ENCODE data around the gene TNFRSF11A.

The TNFRSF11A gene

DNA sequence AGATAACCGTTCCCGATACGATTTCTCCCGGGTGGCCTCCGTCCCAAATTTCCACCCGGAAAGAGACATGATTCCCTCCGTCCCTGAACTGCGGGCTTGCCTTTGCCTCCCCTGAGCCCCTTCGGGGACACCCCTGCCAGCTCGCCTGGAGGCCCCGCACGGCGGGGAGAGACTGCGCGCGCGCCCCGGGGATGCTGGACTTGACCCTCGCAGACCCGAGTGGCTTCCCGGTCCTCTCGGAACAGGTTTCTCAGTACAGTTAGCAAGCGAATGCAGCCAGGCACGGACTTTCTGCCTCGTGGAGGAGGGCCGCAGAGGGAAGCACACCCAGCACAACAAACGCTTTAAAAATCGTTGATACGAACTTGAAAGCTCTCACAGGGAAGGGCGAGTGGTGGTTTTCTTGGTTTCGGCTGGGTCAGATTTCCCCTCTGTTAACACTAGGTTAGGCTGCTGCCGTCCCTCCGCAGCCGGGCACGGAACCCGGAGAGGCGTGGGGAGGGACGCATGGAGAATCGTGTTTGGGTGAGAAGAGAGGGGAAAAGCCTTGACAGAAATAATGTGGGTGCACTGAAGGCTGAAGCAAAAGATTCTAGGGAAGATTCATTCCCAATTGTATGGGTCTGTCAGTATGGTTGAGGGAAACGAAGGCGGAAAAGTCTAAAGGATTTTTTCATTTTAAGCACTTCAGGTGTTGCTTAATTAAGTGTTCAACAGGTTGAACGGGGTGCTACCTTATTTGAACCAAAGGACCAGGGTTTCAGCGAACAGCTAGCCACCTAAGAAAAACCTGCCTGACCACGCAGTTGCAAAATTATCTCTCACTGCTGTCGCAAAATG lies 916 bp downstream of the TNFRSF11A start:
- DNase-seq (ENCODE audit: low read depth, low spot score) = no peak

DNA sequence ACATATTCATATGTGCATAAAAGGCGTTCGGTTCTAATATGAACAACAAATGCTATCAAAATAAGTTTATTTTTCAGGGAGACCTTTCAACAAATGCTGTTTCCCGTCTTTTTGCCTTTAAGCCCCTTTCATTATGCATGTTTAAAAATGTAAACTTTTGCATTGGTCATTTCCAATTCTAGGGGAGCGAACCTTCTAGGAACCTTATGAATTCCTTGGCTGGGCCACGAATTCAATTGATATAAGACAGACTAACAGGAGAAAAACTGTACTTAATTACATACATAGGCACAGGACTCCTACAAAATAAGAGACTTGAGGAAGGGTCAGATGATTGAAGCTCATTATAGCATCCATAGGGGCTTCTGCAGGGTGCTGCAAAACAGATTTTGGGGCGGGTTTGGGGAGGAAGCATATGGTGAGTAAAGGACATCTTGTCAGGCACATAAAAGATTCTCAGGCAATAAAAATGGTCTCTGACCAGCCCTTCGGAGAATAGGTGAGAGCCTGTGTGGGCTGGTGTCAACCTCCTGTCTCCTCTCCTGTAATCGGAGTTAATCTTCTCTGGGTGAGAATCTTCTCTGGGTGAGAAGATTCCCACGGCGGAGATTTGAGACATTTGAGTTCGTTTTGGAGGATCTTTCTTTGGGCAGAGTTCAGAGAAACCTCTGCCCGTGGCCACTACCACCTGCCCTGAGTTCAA lies 1.7 kb downstream of the TNFRSF11A start:
- DNase-seq (ENCODE audit: low read depth, low spot score) = no peak

- DNase-seq (ENCODE audit: low read depth, low spot score) = no peak
Measured at GRCh38 chr18:62327977-62328376, 2.9 kb downstream of the TNFRSF11A start.

DNA sequence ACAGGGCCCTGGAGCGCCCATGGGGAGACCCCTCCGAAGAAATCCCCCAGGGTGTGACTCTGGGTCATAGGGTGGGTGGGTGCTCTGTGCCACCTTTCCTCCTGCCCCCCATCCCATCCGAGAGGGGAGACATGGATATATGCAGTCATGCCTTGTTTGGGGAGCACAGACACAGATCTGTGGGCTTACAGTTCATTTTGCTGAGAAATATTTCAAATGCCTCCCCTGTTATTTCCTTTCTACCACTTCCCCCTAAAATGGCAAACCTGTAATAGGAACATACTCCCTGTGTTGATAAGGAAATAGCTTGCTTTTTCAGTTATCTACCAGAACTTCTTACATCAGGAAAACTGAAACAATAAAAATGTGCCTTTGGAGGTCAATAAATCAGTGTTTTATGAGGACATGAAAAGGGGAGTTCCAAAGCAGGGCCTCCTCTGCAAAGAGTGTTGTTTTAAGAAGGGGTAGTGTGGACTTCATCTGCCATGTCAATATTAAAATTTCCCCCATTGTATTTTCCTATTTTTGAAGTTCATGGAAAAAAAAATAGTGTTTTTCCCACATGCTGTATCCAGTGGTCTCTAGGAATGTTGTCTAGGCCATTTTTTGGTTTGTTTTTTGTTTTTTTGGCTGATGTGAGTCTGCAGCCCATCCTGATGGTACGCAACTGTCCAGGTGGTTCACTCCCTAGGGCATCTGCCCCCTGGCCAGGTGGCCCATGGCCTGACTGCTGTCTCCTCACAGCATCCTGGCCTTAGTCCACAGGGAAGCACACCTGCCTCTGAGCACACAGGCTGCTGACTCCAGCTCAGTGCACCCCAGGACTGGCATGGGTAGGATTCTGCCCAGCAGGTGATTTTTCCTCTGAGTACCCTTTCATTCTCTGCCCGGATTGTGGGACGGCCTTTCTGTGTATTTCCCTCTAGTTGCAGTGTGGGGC lies 3.7 kb downstream of the TNFRSF11A start:
- DNase-seq (ENCODE audit: low read depth, low spot score) = no peak

DNA sequence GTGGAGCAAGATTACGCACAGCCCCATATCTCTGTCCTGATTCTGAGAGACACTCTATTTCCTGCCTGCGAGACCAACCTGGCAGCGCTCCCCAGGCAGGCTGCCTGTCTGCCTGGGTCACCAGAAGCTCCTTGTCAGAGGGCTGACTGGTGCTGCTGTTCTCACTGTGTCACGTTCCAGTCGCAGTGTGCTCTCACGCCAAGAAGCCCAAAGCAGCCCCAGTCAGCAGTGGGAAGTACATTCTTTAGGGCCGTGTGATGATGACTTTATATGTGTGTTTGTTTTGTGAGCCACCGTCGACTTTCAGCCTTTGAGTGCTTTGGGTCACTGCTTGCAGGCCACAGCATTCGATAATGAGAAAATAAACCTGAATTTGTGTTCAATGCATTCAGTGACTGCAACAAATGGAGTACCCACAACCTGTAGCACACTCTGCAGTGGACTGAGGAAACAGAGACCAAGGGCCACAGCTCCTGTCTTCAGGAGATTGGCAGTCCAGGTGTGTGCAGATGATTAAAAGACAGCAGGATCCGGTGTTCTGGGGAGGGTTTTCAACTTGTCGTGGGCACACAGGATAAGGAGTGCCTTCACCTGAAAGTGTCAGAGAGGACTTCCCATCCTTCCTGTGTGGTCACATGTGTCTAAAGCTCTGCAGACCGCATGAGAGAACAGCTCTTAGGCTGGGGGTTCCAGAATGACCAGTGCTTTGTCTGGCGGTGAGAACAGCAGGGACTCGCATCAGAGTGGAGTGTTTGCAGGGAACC lies 4.8 kb downstream of the TNFRSF11A start:
- no peak for DNase-seq (ENCODE audit: low read depth, low spot score)

DNA sequence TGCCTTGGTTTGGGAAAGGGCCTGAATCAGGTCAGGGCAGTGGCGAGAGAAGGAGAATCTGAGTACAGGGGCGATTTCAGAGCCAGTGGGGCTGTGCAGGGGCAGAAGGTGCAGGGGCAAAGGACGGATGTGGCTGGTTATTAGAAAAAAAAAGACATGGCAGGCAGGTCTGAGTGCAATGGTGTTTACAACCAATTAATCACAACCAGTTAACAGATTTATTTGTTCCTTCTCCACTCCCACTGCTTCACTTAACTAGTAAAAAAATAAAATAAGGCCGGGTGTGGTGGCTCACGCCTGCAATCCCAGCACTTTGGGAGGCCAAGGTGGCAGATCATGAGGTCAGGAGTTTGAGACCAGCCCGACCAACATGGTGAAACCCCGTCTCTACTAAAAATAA lies 5.5 kb downstream of the TNFRSF11A start:
- no peak for DNase-seq (ENCODE audit: low read depth, low spot score)

GRCh38 chr18:62331581-62332356 lies 6.7 kb downstream of the TNFRSF11A start:
- no peak for DNase-seq (ENCODE audit: low read depth, low spot score)

DNA sequence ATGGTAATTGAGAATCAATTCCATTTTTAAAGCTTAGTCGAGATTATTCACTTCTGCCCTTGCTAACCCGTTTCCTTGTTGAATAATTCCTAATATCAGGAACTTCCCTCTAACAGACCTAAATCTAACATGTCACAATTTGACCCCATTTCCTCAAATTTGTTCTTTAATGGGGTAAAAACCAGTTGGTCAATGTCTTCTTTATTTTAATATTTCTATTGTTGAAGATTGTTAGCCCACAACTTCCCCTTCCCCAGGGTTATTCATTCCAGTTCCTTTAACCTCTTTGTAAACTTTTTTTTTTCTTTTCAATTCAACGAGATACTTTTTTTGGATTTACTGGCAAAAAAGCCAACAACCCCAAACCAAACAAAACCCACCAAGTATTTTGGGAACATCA lies 7.3 kb downstream of the TNFRSF11A start:
- DNase-seq (ENCODE audit: low read depth, low spot score) = no peak

DNA sequence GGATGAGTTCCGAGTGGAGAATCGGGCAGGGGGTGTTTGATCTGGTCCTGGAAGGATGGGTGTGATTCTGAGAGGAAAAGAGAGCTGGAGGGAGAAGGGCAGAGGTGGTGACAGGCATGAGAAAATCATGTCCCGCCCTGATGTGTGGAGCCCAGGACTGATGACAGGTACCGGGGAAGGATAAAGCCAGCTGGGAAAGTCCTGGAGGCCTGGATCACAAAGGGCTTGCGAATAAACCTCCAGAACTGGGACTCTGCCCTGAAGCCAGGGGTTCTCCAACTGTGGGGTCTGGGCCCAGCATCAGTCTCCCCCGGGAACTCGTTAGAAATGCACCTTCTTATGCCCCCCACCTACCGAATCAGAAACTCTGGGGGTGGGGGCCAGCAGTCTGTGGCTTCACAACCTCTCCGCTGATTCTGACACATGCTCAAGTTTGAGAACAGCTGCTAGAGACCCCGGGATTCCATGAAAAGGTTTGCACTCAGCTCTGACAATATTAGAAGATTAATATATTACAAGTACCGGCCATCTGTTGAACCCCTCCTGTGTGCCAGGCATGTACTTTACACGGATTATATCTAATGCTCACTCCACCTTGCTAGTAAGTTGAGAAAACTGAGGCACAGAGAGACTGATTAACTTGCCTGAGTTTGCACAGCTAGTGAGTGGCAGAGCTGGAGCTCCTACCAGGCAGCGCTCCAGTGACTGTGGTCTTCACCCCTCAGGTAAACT lies 8.0 kb downstream of the TNFRSF11A start:
- DNase-seq (ENCODE audit: low read depth, low spot score) = no peak

GRCh38 chr18:62334120-62334519 lies 9.0 kb downstream of the TNFRSF11A start:
- DNase-seq (ENCODE audit: low read depth, low spot score) = no peak

DNA sequence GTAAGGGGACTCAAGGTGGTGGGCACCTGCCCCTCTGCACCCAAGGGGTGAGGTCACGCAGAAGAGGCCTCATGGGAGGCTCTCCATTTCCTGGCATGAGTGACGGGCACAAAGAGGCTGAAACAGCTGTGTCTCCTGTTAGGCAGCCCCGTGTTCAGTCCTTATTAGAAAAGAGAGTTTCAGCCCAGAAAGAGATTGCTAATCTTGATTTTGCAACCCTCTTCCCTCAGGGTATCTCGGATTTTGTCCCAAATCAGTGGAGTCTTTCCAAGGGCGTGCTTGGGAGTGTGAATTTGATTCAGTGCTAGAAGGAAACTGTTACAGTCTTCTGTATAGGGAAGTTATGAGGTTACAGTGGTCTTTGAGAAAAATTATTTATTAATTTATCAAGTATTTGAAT lies 10.4 kb downstream of the TNFRSF11A start:
- no peak for DNase-seq (ENCODE audit: low read depth, low spot score)

- DNase-seq (ENCODE audit: low read depth, low spot score) = no peak
Measured at GRCh38 chr18:62336618-62337017, 11.5 kb downstream of the TNFRSF11A start.

- no peak for DNase-seq (ENCODE audit: low read depth, low spot score)
Measured at GRCh38 chr18:62337336-62337735, 12.2 kb downstream of the TNFRSF11A start.

DNA sequence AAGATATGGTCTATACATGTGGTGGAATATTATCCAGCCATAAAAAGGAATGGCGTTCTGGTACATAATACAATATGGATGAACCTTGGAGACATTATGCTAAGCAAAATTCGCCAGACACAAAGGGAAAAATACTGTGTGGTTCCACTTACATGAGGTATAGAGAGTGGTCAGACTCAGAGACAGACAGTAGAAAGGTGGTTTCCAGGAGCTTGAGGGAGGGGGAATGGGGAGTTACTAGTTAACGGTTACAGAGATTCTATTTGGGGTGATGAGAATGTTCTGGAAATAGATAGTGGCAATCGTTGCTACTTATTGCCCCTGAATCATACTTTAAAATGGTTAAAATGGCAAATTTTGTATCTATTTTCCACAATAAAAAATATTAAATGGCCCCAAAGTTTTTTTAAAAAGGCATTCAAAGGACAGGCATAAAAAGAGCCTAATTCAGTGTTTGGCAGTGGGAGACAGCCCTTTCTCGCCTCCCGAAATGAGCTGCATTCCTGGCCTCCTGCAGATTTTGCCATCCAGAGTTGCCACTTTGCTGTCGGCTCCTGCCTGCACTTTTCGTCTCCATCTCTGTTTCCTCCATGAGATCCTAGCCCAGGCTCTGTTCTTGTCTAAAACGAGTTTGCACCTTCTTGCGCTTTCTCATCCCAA lies 13.5 kb downstream of the TNFRSF11A start:
- no peak for DNase-seq (ENCODE audit: low read depth, low spot score)

DNA sequence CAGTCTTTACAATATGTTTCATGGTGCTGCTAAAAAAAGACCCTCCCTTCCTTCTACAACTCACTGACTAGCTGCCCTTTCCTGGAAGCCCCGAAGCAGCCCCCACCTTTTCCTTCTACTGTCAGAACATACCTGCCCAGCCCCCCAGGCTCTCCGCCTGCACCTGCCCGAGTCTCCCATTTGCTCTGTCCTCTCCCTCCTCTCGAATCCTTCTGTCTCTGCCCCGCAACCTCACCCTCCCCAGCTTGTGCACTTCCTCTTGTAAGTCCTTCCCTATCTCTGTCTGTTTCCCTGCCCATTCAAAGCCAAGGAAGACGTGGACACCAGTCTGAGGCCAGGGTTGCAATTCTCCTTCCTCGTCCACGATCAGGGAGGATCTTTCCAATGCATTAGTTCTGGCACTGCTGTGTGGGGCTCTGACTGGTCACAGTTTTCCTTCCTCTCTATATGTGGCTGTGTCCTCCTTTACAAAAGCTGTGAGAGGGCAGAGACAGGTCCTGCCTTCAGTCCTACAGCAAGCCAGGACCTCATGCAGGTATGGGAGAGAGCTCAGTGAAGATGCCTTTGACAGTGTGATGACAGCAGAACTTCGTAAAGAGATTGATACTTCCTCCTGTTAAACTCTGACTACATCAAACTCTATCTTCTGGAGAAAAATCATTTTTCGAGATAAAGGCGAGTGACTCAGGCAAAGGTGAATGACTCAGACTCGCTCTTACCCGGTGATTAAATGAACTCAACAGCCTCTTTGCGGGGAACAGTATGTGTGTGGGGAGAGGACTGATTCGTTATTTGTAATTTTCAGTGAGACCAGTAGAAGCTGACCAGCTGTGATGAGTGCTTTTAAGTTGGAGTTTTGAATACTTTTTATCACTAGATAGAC lies 14.2 kb downstream of the TNFRSF11A start:
- DNase-seq (ENCODE audit: low read depth, low spot score) = no peak

DNA sequence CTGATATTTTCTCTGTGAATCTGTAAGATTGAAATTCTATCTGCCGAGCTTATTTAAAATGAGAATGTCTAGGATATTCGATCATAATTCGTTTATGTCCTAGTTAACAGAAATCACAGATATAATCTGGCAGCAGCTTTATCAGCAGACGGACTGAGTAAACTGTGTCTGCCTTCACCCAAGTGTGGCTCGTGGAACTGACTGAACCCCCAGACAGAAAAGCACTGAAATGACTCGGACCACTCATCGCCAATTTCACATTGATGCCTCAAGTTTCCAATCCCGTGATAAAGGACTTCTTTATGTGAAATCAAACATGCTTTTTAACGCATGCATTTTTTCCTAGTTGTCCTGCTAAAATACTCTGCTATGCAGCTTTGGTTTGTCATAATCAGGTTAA lies 15.9 kb downstream of the TNFRSF11A start:
- no peak for DNase-seq (ENCODE audit: low read depth, low spot score)

DNA sequence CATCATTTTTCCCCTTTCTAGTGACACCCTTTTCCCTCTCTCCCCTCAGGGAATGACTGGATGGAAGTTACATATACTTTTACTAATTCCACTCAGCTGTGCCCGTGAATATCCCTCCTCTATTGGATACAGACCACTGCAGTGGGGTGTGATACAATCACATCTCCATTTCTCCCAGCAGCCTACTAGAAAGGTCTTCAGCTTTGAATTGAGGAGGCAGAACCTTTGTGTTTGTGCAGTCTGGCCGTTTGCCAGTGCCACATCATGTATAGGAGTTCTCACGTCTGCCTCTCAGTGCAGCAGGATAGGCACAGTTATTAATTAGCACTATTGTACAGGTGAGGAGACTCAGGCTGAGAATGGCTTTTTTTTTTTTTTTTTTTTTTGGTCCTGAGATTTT lies 16.4 kb downstream of the TNFRSF11A start:
- no peak for DNase-seq (ENCODE audit: low read depth, low spot score)

DNA sequence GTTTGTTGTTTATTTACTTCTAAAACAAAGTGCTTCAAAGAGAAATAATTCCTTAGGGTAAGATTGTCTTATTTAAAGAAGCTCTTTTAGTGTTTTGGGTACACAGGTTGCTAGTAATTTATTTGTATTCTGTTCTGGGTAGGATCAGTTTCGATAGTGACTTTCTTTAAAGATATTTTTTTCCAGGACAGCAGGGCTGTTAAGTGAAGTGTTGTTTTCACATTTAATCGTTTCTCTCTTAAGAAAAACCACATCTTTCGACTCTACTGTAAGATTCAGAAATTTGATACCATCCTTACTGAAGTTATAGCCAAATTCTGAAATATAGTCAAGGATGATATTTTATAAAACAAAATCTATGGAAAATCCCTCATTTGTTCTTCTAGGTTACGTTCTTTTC lies 17.8 kb downstream of the TNFRSF11A start:
- DNase-seq (ENCODE audit: low read depth, low spot score) = no peak
